Measurements from ENCODE around the gene TFB1M. TPM values are rescaled to one million over a fixed set of nuclear protein-coding genes. Genes with fewer than 3 reads are reported as not detected.
"Not testable (repeated sequence)": the region's sequence is repeated elsewhere in the genome, so short reads cannot be mapped to it uniquely, and the experiment has no call there.

TFB1M gene
- 1 to 10 TPM; 6.3 to 8.5 (median 6.5) TPM for polyA plus RNA-seq

DNA sequence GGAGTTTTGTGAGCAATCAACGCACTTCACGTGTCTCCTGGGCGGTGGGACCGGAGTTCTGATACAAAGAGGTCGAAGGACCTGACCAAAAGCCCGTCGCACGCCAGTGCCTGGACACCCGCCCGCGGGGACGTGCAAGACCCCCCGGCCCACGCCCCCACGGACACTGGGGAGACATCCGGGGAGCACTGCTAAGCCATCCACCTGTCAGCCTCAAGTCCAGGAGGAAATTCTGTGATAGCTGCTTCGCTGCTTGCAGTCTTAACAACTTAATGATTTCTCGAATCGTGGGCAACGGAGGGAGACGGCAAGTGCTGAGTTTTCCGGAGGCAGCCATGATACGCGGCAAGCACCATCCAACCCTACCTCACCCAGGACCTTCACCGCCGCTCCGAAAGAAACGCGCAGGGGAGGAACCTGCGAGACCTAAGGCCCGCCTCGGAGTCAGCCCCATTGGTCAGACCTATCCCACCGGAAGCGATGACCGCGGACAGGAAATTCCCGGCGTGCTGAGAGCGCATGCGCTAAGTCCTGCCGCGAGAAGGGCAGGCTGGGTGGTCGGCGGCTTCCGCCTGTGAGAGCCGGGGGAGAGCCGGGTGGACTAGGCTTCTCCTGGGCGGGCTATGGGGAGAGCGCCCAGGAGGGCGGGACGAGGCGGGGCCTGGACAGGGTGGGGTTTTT is at the start of gene TFB1M:
TSS of gene TFB1M (minus strand) at position 393 of the 681 bp plus-strand sequence. CDS start at position 337, 56 bp downstream.
- no peak within 1 kb of the TSS for H3K27ac ChIP-seq (ENCODE audit: low read depth, low read length)
- 0 to 1% (median 0%) methylated on average over 52 of the region's 52 CpGs for WGBS, 3 donors

DNA sequence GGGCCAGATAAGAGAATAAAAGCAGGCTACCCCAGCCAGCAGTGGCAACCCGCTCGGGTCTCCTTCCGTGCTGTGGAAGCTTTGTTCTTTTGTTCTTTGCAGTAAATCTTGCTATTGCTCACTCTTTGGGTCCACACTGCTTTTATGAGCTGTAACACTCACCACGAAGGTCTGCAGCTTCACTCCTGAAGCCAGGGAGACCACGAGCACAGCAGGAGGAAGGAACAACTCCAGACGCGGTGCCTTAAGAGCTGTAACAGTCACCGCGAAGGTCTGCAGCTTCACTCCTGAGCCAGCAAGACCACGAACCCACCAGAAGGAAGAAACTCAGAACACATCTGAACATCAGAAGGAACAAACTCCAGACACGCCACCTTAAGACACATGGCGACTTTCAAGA is 49.7 kb upstream of the TFB1M start:
- WGBS, 3 donors, result 61 to 84% (median 69%) methylated on average over 12 of the region's 12 CpGs

GRCh38 chr6:155362968-155363632 is 48.8 kb upstream of the TFB1M start:
- not testable (repeated sequence) for H3K27ac ChIP-seq (ENCODE audit: low read depth, low read length)
- 96 to 98% (median 97%) methylated on average over 32 to 37 of the region's 39 CpGs for WGBS, 3 donors

More for the DNA sequence above, 49.7 kb upstream of the TFB1M start:
- not testable (repeated sequence) for H3K27ac ChIP-seq (ENCODE audit: low read depth, low read length)

DNA sequence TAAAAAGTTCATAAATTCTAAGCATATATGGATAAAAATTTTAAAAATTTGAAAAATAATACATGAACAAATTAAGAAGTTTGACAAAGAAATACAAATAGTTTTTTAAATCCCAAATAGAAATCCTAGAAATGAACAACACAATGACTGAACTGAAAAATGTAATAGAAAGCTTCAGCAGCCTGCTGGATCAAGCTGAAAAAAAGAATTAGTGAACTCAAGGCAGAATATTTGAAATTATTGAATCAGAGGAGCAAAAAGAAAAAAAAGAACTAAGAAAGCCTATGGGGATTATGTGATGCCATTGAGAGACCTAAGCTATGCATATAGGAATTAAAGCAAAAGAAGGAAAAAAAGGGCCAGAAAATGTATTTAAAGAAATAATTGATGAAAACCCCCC is 39.9 kb upstream of the TFB1M start:
- no peak overlapping the region for H3K27ac ChIP-seq (ENCODE audit: low read depth, low read length)

- H3K27ac ChIP-seq (ENCODE audit: low read depth, low read length), result no peak overlapping the region
Measured at GRCh38 chr6:155352811-155353210, 38.5 kb upstream of the TFB1M start.

DNA sequence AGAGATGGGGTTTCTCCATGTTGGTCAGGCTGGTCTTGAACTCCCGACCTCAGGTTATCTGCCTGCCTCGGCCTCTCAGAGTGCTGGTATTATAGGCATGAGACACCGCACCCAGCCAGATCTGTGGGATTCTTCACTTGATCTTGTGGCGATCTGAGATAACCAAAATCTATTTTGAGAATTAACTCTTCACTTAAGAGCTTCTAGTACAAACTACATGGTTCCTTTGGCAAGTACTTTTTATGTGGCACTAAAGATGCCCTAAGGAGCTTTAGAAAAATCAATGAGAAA is 37.8 kb upstream of the TFB1M start:
- no peak overlapping the region for H3K27ac ChIP-seq (ENCODE audit: low read depth, low read length)
- 82 to 92% (median 89%) methylated on average over 4 of the region's 4 CpGs for WGBS, 3 donors

DNA sequence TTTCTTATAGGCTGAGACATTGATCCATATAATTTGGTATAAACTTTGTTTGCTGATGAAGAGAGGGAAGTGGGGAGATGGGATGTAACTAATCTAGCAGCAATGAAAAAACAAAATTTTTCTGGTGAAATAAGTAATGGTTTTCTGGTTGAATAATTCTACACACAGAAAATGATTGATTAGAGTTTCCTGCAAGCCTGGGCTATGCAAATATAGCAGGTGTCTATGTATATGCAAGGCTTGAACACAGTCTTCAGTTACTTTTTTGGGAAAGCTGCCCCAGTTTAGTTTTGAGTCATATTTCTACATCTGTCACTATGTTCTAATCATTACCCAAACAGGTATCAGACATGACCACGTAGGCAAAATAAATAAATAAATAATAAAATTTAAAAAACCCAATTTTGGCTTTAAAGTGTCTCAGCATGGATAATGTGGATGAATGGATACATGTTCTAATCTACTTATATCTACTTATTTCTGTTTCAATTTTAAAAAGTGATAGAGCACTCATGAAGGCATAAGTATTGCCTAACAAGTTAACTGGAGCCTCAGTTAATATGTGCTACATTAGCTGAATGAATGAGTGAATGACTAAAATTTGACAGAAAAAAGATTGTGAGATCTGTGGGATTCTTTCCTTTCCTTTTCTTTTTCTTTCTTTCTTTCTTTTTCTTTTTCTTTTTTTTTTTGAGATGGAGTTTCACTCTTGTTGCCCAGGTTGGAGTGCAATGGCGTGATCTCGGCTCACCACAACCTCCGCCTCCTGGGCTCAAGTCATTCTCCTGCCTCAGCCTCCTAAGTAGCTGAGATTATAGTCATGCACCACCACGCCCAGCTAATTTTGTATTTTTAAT is 37.2 kb upstream of the TFB1M start:
- WGBS, 3 donors, result 83 to 90% (median 84%) methylated on average over 5 of the region's 5 CpGs
- H3K27ac ChIP-seq (ENCODE audit: low read depth, low read length), result no peak overlapping the region

DNA sequence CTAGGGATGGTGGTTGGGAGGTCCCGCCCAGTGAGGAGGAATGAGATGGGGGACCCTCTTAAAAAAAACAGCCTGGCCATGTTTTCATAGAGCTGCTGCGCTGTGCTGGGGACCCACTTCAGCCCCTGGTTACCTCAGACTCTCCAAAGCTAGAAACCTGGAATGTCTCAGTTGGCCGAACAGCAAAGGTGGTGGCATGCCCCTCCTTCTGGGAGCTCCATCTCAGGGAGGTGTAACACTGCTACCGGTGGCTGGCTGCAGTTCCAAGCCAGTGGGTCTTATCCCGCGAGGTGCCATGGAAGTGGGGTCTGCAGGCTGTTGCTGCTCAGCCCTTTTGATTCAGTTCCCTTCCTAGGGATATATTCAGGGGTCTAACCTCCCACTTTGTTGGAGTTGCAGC is 35.7 kb upstream of the TFB1M start:
- H3K27ac ChIP-seq (ENCODE audit: low read depth, low read length), result no peak overlapping the region
- 88 to 93% (median 91%) methylated on average over 6 of the region's 6 CpGs for WGBS, 3 donors

- WGBS, 3 donors, result 93 to 100% (median 98%) methylated on average over 2 of the region's 2 CpGs
- H3K27ac ChIP-seq (ENCODE audit: low read depth, low read length), result no peak overlapping the region
Measured at GRCh38 chr6:155349129-155349528, 34.8 kb upstream of the TFB1M start.

GRCh38 chr6:155347800-155348199 is 33.5 kb upstream of the TFB1M start:
- H3K27ac ChIP-seq (ENCODE audit: low read depth, low read length), result no peak overlapping the region
- WGBS, 3 donors, result 79 to 89% (median 85%) methylated on average over 1 of the region's 1 CpG

DNA sequence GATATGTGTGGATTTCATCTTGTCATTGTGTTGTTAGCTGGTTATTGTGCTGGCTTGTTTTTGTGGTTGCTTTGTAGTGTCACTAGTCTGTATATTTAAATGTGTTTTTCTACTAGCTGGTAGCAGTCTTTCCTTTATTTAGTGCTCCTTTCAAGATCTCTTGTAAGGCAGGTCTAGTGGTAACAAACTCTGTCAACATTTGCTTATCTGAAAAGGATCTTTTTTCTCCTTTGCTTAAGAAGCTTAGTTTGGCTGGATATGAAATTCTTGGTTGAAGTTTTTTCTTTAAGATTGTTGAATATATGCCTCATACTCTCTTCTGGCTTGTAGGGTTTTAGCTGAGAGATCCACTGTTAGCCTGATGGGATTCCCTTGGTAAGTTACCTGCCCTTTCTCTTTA is 32.7 kb upstream of the TFB1M start:
- no peak overlapping the region for H3K27ac ChIP-seq (ENCODE audit: low read depth, low read length)

GRCh38 chr6:155344341-155345006 is 30.2 kb upstream of the TFB1M start:
- 97 to 100% (median 98%) methylated on average over 2 of the region's 2 CpGs for WGBS, 3 donors
- no peak overlapping the region for H3K27ac ChIP-seq (ENCODE audit: low read depth, low read length)

- 64 to 75% (median 71%) methylated on average over 2 of the region's 2 CpGs for WGBS, 3 donors
- no peak overlapping the region for H3K27ac ChIP-seq (ENCODE audit: low read depth, low read length)
Measured at GRCh38 chr6:155341130-155341828, 27.0 kb upstream of the TFB1M start.

DNA sequence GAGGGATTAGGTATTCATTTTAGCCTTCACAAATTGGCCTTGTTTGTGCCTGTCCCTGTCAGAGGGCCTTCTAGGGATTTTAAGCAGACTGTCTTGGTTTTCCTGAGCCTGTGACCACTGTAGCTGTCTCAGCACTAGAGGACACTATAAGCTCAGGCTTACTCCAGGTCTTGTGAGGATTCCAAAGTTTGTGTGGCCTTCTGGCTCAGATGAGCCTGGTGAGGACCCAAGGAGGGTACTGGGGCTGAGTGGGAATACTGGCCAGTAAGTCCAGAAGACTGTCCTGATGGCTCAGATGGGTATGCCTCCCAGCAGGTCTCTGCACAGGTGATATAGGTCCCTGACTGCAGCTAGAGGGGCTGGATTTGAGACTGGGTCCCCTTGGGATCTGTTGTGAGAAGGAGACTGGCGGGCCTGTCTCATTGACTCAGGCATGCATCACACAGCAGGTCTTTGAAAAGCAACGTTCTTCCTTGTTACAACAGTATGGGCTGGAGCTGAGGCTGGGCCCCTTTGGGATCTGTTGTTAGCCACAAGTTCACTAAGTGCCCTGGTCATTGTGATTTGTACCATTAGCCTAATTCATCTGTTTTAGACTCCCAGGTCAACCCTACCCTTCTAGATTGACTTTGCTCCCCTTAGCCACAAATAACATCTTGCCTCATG is 26.3 kb upstream of the TFB1M start:
- no peak overlapping the region for H3K27ac ChIP-seq (ENCODE audit: low read depth, low read length)
- 77 to 88% (median 87%) methylated on average over 2 of the region's 2 CpGs for WGBS, 3 donors

DNA sequence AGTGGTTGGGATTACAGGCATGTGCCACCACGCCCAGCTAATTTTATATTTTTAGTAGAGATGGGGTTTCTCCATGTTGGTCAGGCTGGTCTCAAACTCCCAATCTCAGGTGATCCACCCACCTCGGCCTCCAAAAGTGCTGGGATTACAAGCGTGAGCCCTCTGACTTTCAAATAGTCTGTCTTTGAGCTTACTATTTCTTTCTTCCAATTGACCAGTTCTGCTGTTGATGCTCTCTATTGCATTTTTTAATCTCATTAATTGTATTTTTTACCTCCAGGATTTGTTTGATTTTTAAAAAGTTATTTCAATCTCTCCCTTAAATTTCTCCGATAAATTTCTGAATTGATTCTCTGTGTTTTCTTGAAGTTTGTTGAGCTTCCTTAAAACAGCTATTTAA is 25.6 kb upstream of the TFB1M start:
- WGBS, 3 donors, result 89 to 96% (median 93%) methylated on average over 4 of the region's 4 CpGs
- not testable (repeated sequence) for H3K27ac ChIP-seq (ENCODE audit: low read depth, low read length)

DNA sequence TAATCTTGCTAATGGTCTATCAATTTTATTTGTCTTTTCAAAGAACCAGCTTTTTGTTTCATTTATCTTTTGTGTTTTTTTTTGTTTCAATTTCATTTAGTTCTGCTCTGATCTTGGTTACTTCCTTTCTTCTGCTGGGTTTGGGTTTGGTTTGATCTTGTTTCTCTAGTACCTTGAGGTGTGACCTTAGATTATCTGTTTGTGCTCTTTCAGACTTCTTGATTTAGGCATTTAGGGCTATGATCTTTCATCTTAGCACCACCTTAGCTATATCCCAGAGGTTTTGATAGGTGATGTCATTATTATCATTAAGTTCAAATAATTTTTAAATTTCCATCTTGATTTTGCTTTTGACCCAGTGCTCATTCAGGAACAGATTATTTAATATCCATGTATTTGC is 24.0 kb upstream of the TFB1M start:
- H3K27ac ChIP-seq (ENCODE audit: low read depth, low read length), result not testable (repeated sequence)

DNA sequence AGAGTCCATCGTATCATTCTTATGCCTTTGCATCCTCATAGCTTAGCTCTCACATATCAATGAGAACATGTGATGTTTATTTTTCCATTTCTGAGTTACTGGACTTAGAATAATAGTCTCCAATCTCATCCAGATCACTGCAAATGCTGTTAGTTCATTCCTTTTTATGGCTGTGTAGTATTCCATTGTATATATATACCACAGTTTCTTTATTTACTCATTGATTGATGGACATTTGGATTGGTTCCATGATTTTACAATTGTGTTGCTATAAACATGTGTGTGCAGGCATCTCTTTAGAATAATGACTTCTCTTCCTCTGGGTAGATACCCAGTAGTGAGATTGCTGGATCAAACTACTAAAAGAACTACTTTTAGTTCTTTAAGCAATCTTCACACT is 21.0 kb upstream of the TFB1M start:
- no peak overlapping the region for H3K27ac ChIP-seq (ENCODE audit: low read depth, low read length)
- WGBS, 3 donors, result 91 to 98% (median 93%) methylated on average over 1 of the region's 1 CpG

GRCh38 chr6:155334073-155334472 is 19.8 kb upstream of the TFB1M start:
- 94 to 98% (median 96%) methylated on average over 7 of the region's 7 CpGs for WGBS, 3 donors
- not testable (repeated sequence) for H3K27ac ChIP-seq (ENCODE audit: low read depth, low read length)
